ENCODE data around the gene HUWE1. TPM values are rescaled to one million over a fixed set of nuclear protein-coding genes. Genes with fewer than 3 reads are reported as not detected.

HUWE1 gene
- total and polyA plus RNA-seq, 2 experiments from 2014 or later, result 61.2 to 225 TPM

GRCh38 chrX:53486285-53486684 lies 200.2 kb downstream of the HUWE1 start (continued):
- TF ChIP-seq ZNF462 (CRISPR knock-in tag; IDR thresholded peaks at IDR 0.05), result no peak
- no peak for TF ChIP-seq CREB1 (CRISPR knock-in tag; IDR thresholded peaks at IDR 0.05; ENCODE audit: low read depth)
- TF ChIP-seq EZH2phosphoT487 (IDR thresholded peaks at IDR 0.05; ENCODE audit: unreplicated experiment), result no peak
- no peak for TF ChIP-seq EZH2 (IDR thresholded peaks at IDR 0.05; ENCODE audit: low read depth, unreplicated experiment)

GRCh38 chrX:53483838-53484405 lies 202.6 kb downstream of the HUWE1 start:
- H3K9me3 Mint-ChIP-seq, result no peaks in the 10 kb centered on the region; the same call in 2 of the 3 replicates
- Histone ChIP-seq H3K36me3 (ENCODE audit: insufficient read depth) (no peaks in the 10 kb centered on the region), H3K4me1 (ENCODE audit: insufficient read depth) (no peaks in the 10 kb centered on the region), H4K20me1 (replicated peaks; ENCODE audit: insufficient read depth) (no peaks in the 10 kb centered on the region), H3K4me2 (no peak overlapping the region), H3F3A (replicated peaks; ENCODE audit: low read depth) (no peaks in the 10 kb centered on the region), H3K27ac (ENCODE audit: low read depth) (no peak overlapping the region), H3K27me3 (ENCODE audit: insufficient read depth) (no peaks in the 10 kb centered on the region), H3K9me2 (ENCODE audit: insufficient read depth) (no peaks in the 10 kb centered on the region), H3K79me2 (replicated peaks; ENCODE audit: insufficient read depth) (no peaks in the 10 kb centered on the region), H3K4me3 (no peak overlapping the region), H2AFZ (no peak overlapping the region)
- ATAC-seq, result no peak
- H3K27ac Mint-ChIP-seq, result no peak overlapping the region
- no peaks in the 10 kb centered on the region for H3K36me3 Mint-ChIP-seq (ENCODE audit: low read depth)
- no peak overlapping the region for H3K4me3 Mint-ChIP-seq
- peaks cover 6% of the 10 kb centered on the region; the same call in 1 of the 3 replicates for H3K4me1 Mint-ChIP-seq
- DNase-seq (ENCODE audit: low spot score), result no peak
- H3K27me3 Mint-ChIP-seq (ENCODE audit: insufficient read depth, low read depth, poor library complexity), result peaks cover 3% of the 10 kb centered on the region
- TF ChIP-seq ZNF462 (CRISPR knock-in tag; IDR thresholded peaks at IDR 0.05) (no peak), ZNF114 (CRISPR knock-in tag; IDR thresholded peaks at IDR 0.05) (no peak), CTCF (conservative IDR thresholded peaks at IDR 0.05; ENCODE audit: low read depth in 2 of 2) (no peak), POLR2AphosphoS5 (IDR thresholded peaks at IDR 0.05; ENCODE audit: low read depth) (no peak), CREB1 (CRISPR knock-in tag; IDR thresholded peaks at IDR 0.05; ENCODE audit: low read depth) (no peak), EZH2phosphoT487 (IDR thresholded peaks at IDR 0.05; ENCODE audit: unreplicated experiment) (no peak)

All from GM23338 (cell line).